UCSD-AML1 (cell line): ENCODE measurements around the gene DENND2C.

ENCODE experiments used
- DNase-seq: peaks from one replicate; lab custom pipeline; 2025; ENCODE audit not compliant: unreplicated experiment; lab: John Stamatoyannopoulos, UW

The DENND2C gene

GRCh38 chr1:114550336-114550735 lies 119.5 kb downstream of the DENND2C start:
- DNase-seq = no peak

GRCh38 chr1:114549137-114549536 lies 120.7 kb downstream of the DENND2C start:
- no peak for DNase-seq

GRCh38 chr1:114547076-114547475 lies 122.8 kb downstream of the DENND2C start:
- DNase-seq = no peak

GRCh38 chr1:114545796-114546195 lies 124.1 kb downstream of the DENND2C start:
- no peak for DNase-seq

GRCh38 chr1:114545315-114545714 lies 124.5 kb downstream of the DENND2C start:
- DNase-seq = no peak

GRCh38 chr1:114540821-114541220 lies 129.0 kb downstream of the DENND2C start:
- DNase-seq = no peak

- no peak for DNase-seq
Measured at GRCh38 chr1:114540272-114540671, 129.6 kb downstream of the DENND2C start.

GRCh38 chr1:114536043-114536442 lies 133.8 kb downstream of the DENND2C start:
- DNase-seq = no peak

GRCh38 chr1:114535401-114535800 lies 134.4 kb downstream of the DENND2C start:
- no peak for DNase-seq
